Putamen (tissue), 1 donor: ENCODE measurements around the gene C16orf96.
A peak's percentile ranks its signal among the peaks of the same experiment; 100 is the strongest.

Source experiments
- DNase-seq: peaks from one replicate; pipeline ENCODE4 v3.0.0-alpha.2; 2016; ENCODE audit warnings: low spot score

Gene C16orf96

GRCh38 chr16:4601036-4601863, 45.1 kb downstream of the C16orf96 start:
- DNase-seq, result no peak

GRCh38 chr16:4601864-4602186, 45.7 kb downstream of the C16orf96 start:
- DNase-seq, result no peak

GRCh38 chr16:4602331-4602730, 46.2 kb downstream of the C16orf96 start:
- no peak for DNase-seq

- DNase-seq, result no peak
Measured at GRCh38 chr16:4603624-4604170, 47.6 kb downstream of the C16orf96 start.

GRCh38 chr16:4604401-4604800, 48.3 kb downstream of the C16orf96 start:
- no peak for DNase-seq

GRCh38 chr16:4606354-4606753, 50.2 kb downstream of the C16orf96 start:
- DNase-seq, result no peak

GRCh38 chr16:4607841-4608703, 51.9 kb downstream of the C16orf96 start:
- DNase-seq, result no peak

GRCh38 chr16:4608704-4608980, 52.5 kb downstream of the C16orf96 start:
- DNase-seq, result no peak

GRCh38 chr16:4609200-4610010, 53.3 kb downstream of the C16orf96 start:
- no peak for DNase-seq

- no peak for DNase-seq
Measured at GRCh38 chr16:4610011-4611005, 54.2 kb downstream of the C16orf96 start.

GRCh38 chr16:4611337-4612021, 55.3 kb downstream of the C16orf96 start:
- DNase-seq, result no peak

GRCh38 chr16:4612474-4612931, 56.4 kb downstream of the C16orf96 start:
- no peak for DNase-seq

- DNase-seq, result no peak
Measured at GRCh38 chr16:4612977-4613635, 57.0 kb downstream of the C16orf96 start.

- DNase-seq, result no peak
Measured at GRCh38 chr16:4613636-4614570, 57.8 kb downstream of the C16orf96 start.

- peak; percentile 86 for DNase-seq
Measured at GRCh38 chr16:4614571-4615383, 58.6 kb downstream of the C16orf96 start, which contains the start of gene UBALD1. Gene UBALD1 (minus strand): TSS chr16:4614888. CDS start chr16:4614797, 91 bp downstream.

- DNase-seq, result no peak
Measured at GRCh38 chr16:4615384-4616046, 59.4 kb downstream of the C16orf96 start.
